ENCODE results near the gene VPS37B. TPM values are rescaled to one million over a fixed set of nuclear protein-coding genes. Genes with fewer than 3 reads are reported as not detected.
"Not testable (repeated sequence)": the region's sequence is repeated elsewhere in the genome, so short reads cannot be mapped to it uniquely, and the experiment has no call there.

VPS37B gene
- total and polyA plus RNA-seq, 5 experiments from 2014 or later = 15.2 to 37.2 (median 19.4) TPM

- H3K36me3 Mint-ChIP-seq = no peaks in the 10 kb centered on the region
- DNase-seq (no peak), ATAC-seq (no peak)
- H3K4me3 Mint-ChIP-seq = no peak overlapping the region
- peaks cover 8 to 51% (median 37%) of the 10 kb centered on the region in 4 donors for H3K4me1 Mint-ChIP-seq
- no peaks in the 10 kb centered on the region for H3K27me3 Mint-ChIP-seq
- POLR2A ChIA-PET = interaction anchor here (0.8 to 1.3 kb wide), 3 partner anchors 12 to 67 kb away, joined by 3 to 4 read pairs (median 3); no protein-coding TSS in a partner anchor
- no peaks in the 10 kb centered on the region for H3K9me3 Mint-ChIP-seq
- H3K27ac Mint-ChIP-seq = peak overlapping the region in 5 of 10 donors; percentile 26 to 87 (median 67)
Observed at GRCh38 chr12:122902854-122903692, 7.1 kb upstream of the VPS37B start.

GRCh38 chr12:122899887-122900286 is 4.0 kb upstream of the VPS37B start:
- no peak for ATAC-seq
- Mint-ChIP-seq H3K27me3 (no peaks in the 10 kb centered on the region), H3K27ac (peak overlapping the region; percentile 78 to 100 (median 96)), H3K9me3 (no peaks in the 10 kb centered on the region), H3K4me1 (peaks cover 24 to 79% (median 64%) of the 10 kb centered on the region in 4 donors), H3K36me3 (peaks cover 0 to under 1% (median 0%) of the 10 kb centered on the region in 3 donors), H3K4me3 (peak overlapping the region in 8 of 10 donors; percentile 30 to 55 (median 36))
- no peak for DNase-seq
- POLR2A ChIA-PET = interaction anchor here (1.2 to 3.1 kb wide), 6 partner anchors 9 to 75 kb away, joined by 3 to 21 read pairs (median 6); partner anchors contain the start of gene OGFOD2

- ATAC-seq (no peak), DNase-seq (no peak)
- no peaks in the 10 kb centered on the region for H3K27me3 Mint-ChIP-seq
- peak overlapping the region; percentile 90 to 99 (median 95) for H3K4me3 Mint-ChIP-seq
- peaks cover 0 to 10% (median 0%) of the 10 kb centered on the region in 3 donors for H3K36me3 Mint-ChIP-seq
- peaks cover 35 to 96% (median 87%) of the 10 kb centered on the region in 4 donors for H3K4me1 Mint-ChIP-seq
- no peaks in the 10 kb centered on the region for H3K9me3 Mint-ChIP-seq
- peak overlapping the region; percentile 94 to 100 (median 99) for H3K27ac Mint-ChIP-seq
- POLR2A ChIA-PET = interaction anchor here (0.6 to 2.7 kb wide), 9 partner anchors 10 to 336 kb away, joined by 3 to 13 read pairs (median 5); partner anchors contain the start of gene HIP1R
Observed at GRCh38 chr12:122896662-122897061, 738 bp upstream of the VPS37B start.

GRCh38 chr12:122895320-122895703 is 612 bp downstream of the VPS37B start:
- no peak for DNase-seq
- Mint-ChIP-seq H3K9me3 (no peaks in the 10 kb centered on the region), H3K27ac (peak overlapping the region; percentile 91 to 100 (median 99)), H3K36me3 (peaks cover 0 to 10% (median 0%) of the 10 kb centered on the region in 3 donors), H3K27me3 (no peaks in the 10 kb centered on the region), H3K4me1 (peaks cover 36 to 96% (median 91%) of the 10 kb centered on the region in 4 donors), H3K4me3 (peak overlapping the region; percentile 90 to 99 (median 95))
- ATAC-seq = peak in 1 of 2 donors; percentile 8
- POLR2A ChIA-PET = interaction anchor here (0.6 to 3.0 kb wide), 9 partner anchors 9 to 338 kb away, joined by 3 to 27 read pairs (median 7); partner anchors contain the start of genes MPHOSPH9, MTRFR and OGFOD2

- peak in 1 of 10 donors; percentile 26 for DNase-seq
Observed at GRCh38 chr12:122894193-122895121, 1.5 kb downstream of the VPS37B start.

GRCh38 chr12:122893208-122894153 is 2.4 kb downstream of the VPS37B start:
- peaks cover 0 to 10% (median 0%) of the 10 kb centered on the region in 3 donors for H3K36me3 Mint-ChIP-seq
- H3K4me1 Mint-ChIP-seq = peaks cover 40 to 96% (median 92%) of the 10 kb centered on the region in 4 donors
- H3K4me3 Mint-ChIP-seq = peak overlapping the region; percentile 52 to 99 (median 94)

More at GRCh38 chr12:122894193-122895121, 1.5 kb downstream of the VPS37B start:
- Mint-ChIP-seq H3K4me3 (peak overlapping the region; percentile 90 to 99 (median 95)), H3K27me3 (no peaks in the 10 kb centered on the region), H3K27ac (peak overlapping the region; percentile 91 to 100 (median 99)), H3K36me3 (peaks cover 0 to 10% (median 0%) of the 10 kb centered on the region in 3 donors), H3K9me3 (no peaks in the 10 kb centered on the region), H3K4me1 (peaks cover 38 to 96% (median 91%) of the 10 kb centered on the region in 4 donors)
- peak in 1 of 2 donors; percentile 19 for ATAC-seq
- POLR2A ChIA-PET = interaction anchor here (0.6 to 3.0 kb wide), 13 partner anchors 11 to 339 kb away, joined by 3 to 27 read pairs (median 7); partner anchors contain the start of genes MPHOSPH9, MTRFR and OGFOD2

GRCh38 chr12:122892724-122893123 is 3.2 kb downstream of the VPS37B start:
- Mint-ChIP-seq H3K4me1 (peaks cover 36 to 96% (median 92%) of the 10 kb centered on the region in 4 donors), H3K27ac (peak overlapping the region in 3 of 10 donors; percentile 60 to 80 (median 76)), H3K36me3 (peaks cover 0 to 10% (median 0%) of the 10 kb centered on the region in 3 donors), H3K4me3 (peak overlapping the region in 6 of 10 donors; percentile 8 to 98 (median 54))
- not testable (repeated sequence) for DNase-seq, H3K9me3 Mint-ChIP-seq, H3K27me3 Mint-ChIP-seq, ATAC-seq
- POLR2A ChIA-PET = interaction anchor here (0.7 to 1.0 kb wide), 2 partner anchors 8 to 71 kb away, joined by 3 read pairs; no protein-coding TSS in a partner anchor

More at GRCh38 chr12:122893208-122894153, 2.4 kb downstream of the VPS37B start:
- no peak for ATAC-seq
- Mint-ChIP-seq H3K9me3 (no peaks in the 10 kb centered on the region), H3K27me3 (no peaks in the 10 kb centered on the region), H3K27ac (peak overlapping the region in 9 of 10 donors; percentile 28 to 100 (median 95))
- POLR2A ChIA-PET = interaction anchor here (0.7 to 3.0 kb wide), 9 partner anchors 8 to 118 kb away, joined by 3 to 27 read pairs (median 6); no protein-coding TSS in a partner anchor
- no peak for DNase-seq

- peak overlapping the region in 7 of 10 donors; percentile 5 to 98 (median 34) for H3K4me3 Mint-ChIP-seq
- H3K27ac Mint-ChIP-seq = peak overlapping the region in 3 of 10 donors; percentile 12 to 92 (median 76)
- POLR2A ChIA-PET = interaction anchor here (0.7 to 1.7 kb wide), 5 partner anchors 9 to 72 kb away, joined by 3 to 6 read pairs (median 3); no protein-coding TSS in a partner anchor
- DNase-seq (no peak), ATAC-seq (no peak)
- H3K27me3 Mint-ChIP-seq = no peaks in the 10 kb centered on the region
- peaks cover 0 to 10% (median 0%) of the 10 kb centered on the region in 3 donors for H3K36me3 Mint-ChIP-seq
- H3K9me3 Mint-ChIP-seq = no peaks in the 10 kb centered on the region
- H3K4me1 Mint-ChIP-seq = peaks cover 44 to 96% (median 93%) of the 10 kb centered on the region in 4 donors
Observed at GRCh38 chr12:122891661-122892525, 4.0 kb downstream of the VPS37B start.

- H3K4me3 Mint-ChIP-seq = peak overlapping the region; percentile 45 to 85 (median 78)
- H3K9me3 Mint-ChIP-seq = no peaks in the 10 kb centered on the region
- DNase-seq (no peak), ATAC-seq (no peak)
- H3K36me3 Mint-ChIP-seq = peaks cover 0 to 10% (median 0%) of the 10 kb centered on the region in 3 donors
- H3K4me1 Mint-ChIP-seq = peaks cover 32 to 94% (median 86%) of the 10 kb centered on the region in 4 donors
- POLR2A ChIA-PET = interaction anchor here (0.6 to 3.0 kb wide), 6 partner anchors 9 to 475 kb away, joined by 3 to 21 read pairs (median 4); no protein-coding TSS in a partner anchor
- H3K27me3 Mint-ChIP-seq = no peaks in the 10 kb centered on the region
- peak overlapping the region; percentile 64 to 99 (median 92) for H3K27ac Mint-ChIP-seq
Observed at GRCh38 chr12:122889761-122890520, 6.0 kb downstream of the VPS37B start.
